Peyer's patch (tissue), 4 donors: ENCODE results near the gene ADGRB3.

Experiments
- CTCF ChIP-seq, 6 experiments: fragments of 450-650 bp in 4 of 6; fragments of 200-600 bp in 2 of 6; sonication (generic) in 1 of 6; IDR thresholded peaks; one replicate each; pipeline ENCODE4 v1.5.1; 2017 to 2019; ENCODE audit warnings: antibody characterized with exemption in 6 of 6, mild to moderate bottlenecking in 3 of 6, moderate library complexity in 1 of 6
- POLR2A ChIP-seq, 2 donors: fragments of 450-650 bp; IDR thresholded peaks; one replicate each; pipeline ENCODE4 v1.5.1; 2017; ENCODE audit warnings: antibody characterized with exemption in 2 of 2, mild to moderate bottlenecking in 2 of 2, moderate library complexity in 2 of 2

- TF ChIP-seq CTCF (IDR thresholded peaks at IDR 0.05) (no peak), POLR2A (IDR thresholded peaks at IDR 0.05) (no peak)
Observed at GRCh38 chr6:68976260-68976659, 341.2 kb downstream of the ADGRB3 start.
